NT2/D1 (cell line): ENCODE measurements around the gene UBAC1.
"Not testable (repeated sequence)": the region's sequence is repeated elsewhere in the genome, so short reads cannot be mapped to it uniquely, and the experiment has no call there.

ENCODE experiments used
- SUZ12 ChIP-seq: IDR thresholded peaks from 2 replicates; pipeline ENCODE4 v1.6.1; 2011; ENCODE audit not compliant: insufficient read length, insufficient read depth; ENCODE audit errors: extremely low read depth
- YY1 ChIP-seq: IDR thresholded peaks from 2 replicates; pipeline ENCODE4 v1.6.1; 2011; ENCODE audit not compliant: insufficient read length, insufficient read depth
- ZNF274 ChIP-seq: IDR thresholded peaks from 2 replicates; pipeline ENCODE4 v1.6.1; 2011; ENCODE audit warnings: mild to moderate bottlenecking, low read depth, low read length

DNA sequence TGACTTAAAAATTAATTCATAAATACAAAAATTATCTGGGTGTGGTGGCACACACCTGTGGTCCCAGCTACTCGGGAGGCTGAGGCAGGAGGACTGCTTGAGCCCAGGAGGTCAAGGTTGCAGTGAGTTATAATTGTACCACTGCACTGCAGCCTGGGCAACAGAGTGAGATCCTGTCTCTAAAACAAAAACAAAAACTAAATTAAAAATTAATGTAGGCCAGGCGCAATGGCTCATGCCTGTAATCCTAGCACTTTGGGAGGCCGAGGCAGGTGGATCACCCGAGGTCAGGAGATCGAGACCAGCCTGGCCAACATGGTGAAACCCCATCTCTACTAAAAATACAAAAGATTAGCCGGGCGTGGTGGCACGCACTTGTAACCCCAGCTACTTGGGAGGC is 9.9 kb downstream of the UBAC1 start:
- not testable (repeated sequence) for TF ChIP-seq YY1, ZNF274, SUZ12
